ENCODE measurements around the gene ADAMTS10. TPM values are rescaled to one million over a fixed set of nuclear protein-coding genes. Genes with fewer than 3 reads are reported as not detected.

The ADAMTS10 gene
- total RNA-seq, 1 experiment from 2014 or later: 10.2 TPM

DNA sequence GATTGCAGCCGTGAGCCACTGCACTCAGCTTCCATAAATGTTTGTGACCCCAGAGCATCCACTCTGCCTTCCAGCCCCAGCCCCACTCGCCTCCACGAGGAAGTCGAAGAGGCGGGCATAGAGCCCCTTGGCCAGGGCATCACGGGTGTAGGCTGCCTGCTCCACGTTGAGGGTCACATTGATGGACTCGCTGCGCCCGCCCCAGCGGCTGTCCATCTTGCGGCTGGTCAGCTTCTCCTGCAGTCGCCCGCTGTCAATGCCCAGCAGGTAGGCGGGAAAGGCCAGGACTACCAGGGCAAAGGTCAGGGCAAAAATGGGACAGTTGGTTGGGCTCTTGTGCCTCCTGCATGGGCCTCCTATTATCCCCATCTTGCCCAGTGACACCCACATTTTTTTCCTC is 60.4 kb downstream of the ADAMTS10 start:
- no peak for TF ChIP-seq POLR2AphosphoS5 (IDR thresholded peaks at IDR 0.05; ENCODE audit: low read depth, low read length)
- TF ChIP-seq ATF3 (IDR thresholded peaks at IDR 0.05): no peak
- TF ChIP-seq JUND (IDR thresholded peaks at IDR 0.05): no peak
- TF ChIP-seq, protein P1, sequence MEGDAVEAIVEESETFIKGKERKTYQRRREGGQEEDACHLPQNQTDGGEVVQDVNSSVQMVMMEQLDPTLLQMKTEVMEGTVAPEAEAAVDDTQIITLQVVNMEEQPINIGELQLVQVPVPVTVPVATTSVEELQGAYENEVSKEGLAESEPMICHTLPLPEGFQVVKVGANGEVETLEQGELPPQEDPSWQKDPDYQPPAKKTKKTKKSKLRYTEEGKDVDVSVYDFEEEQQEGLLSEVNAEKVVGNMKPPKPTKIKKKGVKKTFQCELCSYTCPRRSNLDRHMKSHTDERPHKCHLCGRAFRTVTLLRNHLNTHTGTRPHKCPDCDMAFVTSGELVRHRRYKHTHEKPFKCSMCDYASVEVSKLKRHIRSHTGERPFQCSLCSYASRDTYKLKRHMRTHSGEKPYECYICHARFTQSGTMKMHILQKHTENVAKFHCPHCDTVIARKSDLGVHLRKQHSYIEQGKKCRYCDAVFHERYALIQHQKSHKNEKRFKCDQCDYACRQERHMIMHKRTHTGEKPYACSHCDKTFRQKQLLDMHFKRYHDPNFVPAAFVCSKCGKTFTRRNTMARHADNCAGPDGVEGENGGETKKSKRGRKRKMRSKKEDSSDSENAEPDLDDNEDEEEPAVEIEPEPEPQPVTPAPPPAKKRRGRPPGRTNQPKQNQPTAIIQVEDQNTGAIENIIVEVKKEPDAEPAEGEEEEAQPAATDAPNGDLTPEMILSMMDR (IDR thresholded peaks at IDR 0.05 in 2 of 3, conservative IDR thresholded peaks at IDR 0.05 in 1 of 3; ENCODE audit: borderline replicate concordance in 1 of 3, insufficient read depth in 1 of 3, low read depth in 2 of 3, low read length in 2 of 3): no peak
- no peak for TF ChIP-seq ELF1 (IDR thresholded peaks at IDR 0.05; ENCODE audit: borderline replicate concordance, low read depth)
- TF ChIP-seq CBX3 (IDR thresholded peaks at IDR 0.05; ENCODE audit: low read depth): no peak
- TF ChIP-seq, protein P2, sequence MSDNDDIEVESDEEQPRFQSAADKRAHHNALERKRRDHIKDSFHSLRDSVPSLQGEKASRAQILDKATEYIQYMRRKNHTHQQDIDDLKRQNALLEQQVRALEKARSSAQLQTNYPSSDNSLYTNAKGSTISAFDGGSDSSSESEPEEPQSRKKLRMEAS (IDR thresholded peaks at IDR 0.05): no peak
- TF ChIP-seq YY1 (IDR thresholded peaks at IDR 0.05; ENCODE audit: extremely low read depth, insufficient replicate concordance, low read depth, low read length): no peak
- Histone ChIP-seq H2AFZ (ENCODE audit: low read depth, low read length, poor library complexity, severe bottlenecking) (no peak overlapping the region), H3K9ac (ENCODE audit: low read length) (no peak overlapping the region), H3K27ac (ENCODE audit: low read depth, low read length) (no peak overlapping the region), H3K9me2 (ENCODE audit: insufficient read depth) (no peaks in the 10 kb centered on the region), H3K79me2 (ENCODE audit: insufficient read depth, low read length) (no peaks in the 10 kb centered on the region), H3K36me3 (ENCODE audit: control insufficient read depth in 1 of 2, insufficient read depth in 2 of 2, low read length in 2 of 2) (no peaks in the 10 kb centered on the region), H4K20me1 (ENCODE audit: insufficient read depth) (no peaks in the 10 kb centered on the region), H3K4me2 (ENCODE audit: low read length) (no peak overlapping the region), H3K4me3 (replicated peaks in 1 of 2; ENCODE audit: low read depth in 1 of 2, low read length in 2 of 2) (no peak overlapping the region), H3K9me3 (ENCODE audit: control insufficient read depth in 1 of 2, insufficient read depth in 1 of 2, low read depth in 1 of 2, low read length in 2 of 2) (no peaks in the 10 kb centered on the region), H3K4me1 (ENCODE audit: control insufficient read depth in 1 of 2, insufficient read depth in 2 of 2, low read length in 2 of 2) (peaks cover 0 to 10% of the 10 kb centered on the region in 2 experiments; a peak in 1 of 4 replicates), H3K27me3 (ENCODE audit: insufficient read depth, low read length) (no peaks in the 10 kb centered on the region)
- RAD21 ChIA-PET (ENCODE audit: low non-redundant PET in 1 of 2, low total read pairs in 2 of 2, uncharacterized antibody in 2 of 2, unreplicated experiment in 2 of 2): interaction anchor here in 1 of 2 experiments (0.7 kb wide), 1 partner anchor 160 kb away, joined by 4 read pairs; the partner anchor contains the start of gene RAB11B
- intact Hi-C loops (cut with micrococcal nuclease): no loop called here
- CTCF ChIA-PET: no interaction called here
- ATAC-seq (no peak), DNase-seq (ENCODE audit: low read depth, low spot score) (no peak)
- POLR2A ChIA-PET: no interaction called here
- BruUV-seq (replicated peaks): no TSS peak
